Measurements from ENCODE around the gene XRCC5.
A peak's percentile ranks its signal among the peaks of the same experiment; 100 is the strongest.

XRCC5 gene

GRCh38 chr2:216082117-216082711 is 26.9 kb upstream of the XRCC5 start:
- Histone ChIP-seq H3K36me3 (ENCODE audit: insufficient read depth, low read length) (no peaks in the 10 kb centered on the region), H3K9ac (ENCODE audit: insufficient read length) (peak overlapping the region; percentile 77), H3K27ac (no peak overlapping the region), H3K9me3 (ENCODE audit: low read depth, low read length) (no peaks in the 10 kb centered on the region), H3K4me3 (peak overlapping the region; percentile 94)
- DNase-seq (ENCODE audit: low read depth, low spot score): no peak
- TF ChIP-seq POLR2AphosphoS5 (IDR thresholded peaks at IDR 0.05; ENCODE audit: borderline replicate concordance, low read depth, low read length) (no peak), EZH2 (IDR thresholded peaks at IDR 0.05) (no peak), FOXP2 (optimal IDR thresholded peaks at IDR 0.05; ENCODE audit: control extremely low read depth, extremely low read length, insufficient read depth) (no peak)

GRCh38 chr2:216082805-216083204 is 26.3 kb upstream of the XRCC5 start:
- Histone ChIP-seq H3K9ac (ENCODE audit: insufficient read length) (no peak overlapping the region), H3K4me3 (no peak overlapping the region), H3K27ac (no peak overlapping the region), H3K36me3 (ENCODE audit: insufficient read depth, low read length) (no peaks in the 10 kb centered on the region), H3K9me3 (ENCODE audit: low read depth, low read length) (no peaks in the 10 kb centered on the region)
- DNase-seq (ENCODE audit: low read depth, low spot score): no peak
- TF ChIP-seq EZH2 (IDR thresholded peaks at IDR 0.05): no peak

GRCh38 chr2:216083464-216084281 is 25.5 kb upstream of the XRCC5 start:
- Histone ChIP-seq H3K36me3 (ENCODE audit: insufficient read depth, low read length) (no peaks in the 10 kb centered on the region), H3K27ac (no peak overlapping the region), H3K9ac (ENCODE audit: insufficient read length) (no peak overlapping the region), H3K9me3 (ENCODE audit: low read depth, low read length) (no peaks in the 10 kb centered on the region), H3K4me3 (no peak overlapping the region)
- TF ChIP-seq POLR2AphosphoS5 (IDR thresholded peaks at IDR 0.05; ENCODE audit: borderline replicate concordance, low read depth, low read length) (no peak), FOXP2 (optimal IDR thresholded peaks at IDR 0.05; ENCODE audit: control extremely low read depth, extremely low read length, insufficient read depth) (no peak), EZH2 (IDR thresholded peaks at IDR 0.05) (no peak)
- DNase-seq (ENCODE audit: low read depth, low spot score): no peak

- TF ChIP-seq EZH2 (IDR thresholded peaks at IDR 0.05): no peak
- no peak for TF ChIP-seq FOXP2 (optimal IDR thresholded peaks at IDR 0.05; ENCODE audit: control extremely low read depth, extremely low read length, insufficient read depth)
- TF ChIP-seq POLR2AphosphoS5 (IDR thresholded peaks at IDR 0.05; ENCODE audit: borderline replicate concordance, low read depth, low read length): no peak
- DNase-seq (ENCODE audit: low read depth, low spot score): no peak
- no peak overlapping the region for H3K9ac ChIP-seq (ENCODE audit: insufficient read length)
- H3K9me3 ChIP-seq (ENCODE audit: low read depth, low read length): no peaks in the 10 kb centered on the region
- no peak overlapping the region for H3K4me3 ChIP-seq
- H3K27ac ChIP-seq: no peak overlapping the region
- no peaks in the 10 kb centered on the region for H3K36me3 ChIP-seq (ENCODE audit: insufficient read depth, low read length)
Observed at GRCh38 chr2:216084547-216084946, 24.6 kb upstream of the XRCC5 start.

- DNase-seq (ENCODE audit: low read depth, low spot score): no peak
- Histone ChIP-seq H3K9me3 (ENCODE audit: low read depth, low read length) (no peaks in the 10 kb centered on the region), H3K36me3 (ENCODE audit: insufficient read depth, low read length) (no peaks in the 10 kb centered on the region), H3K9ac (ENCODE audit: insufficient read length) (no peak overlapping the region), H3K4me3 (no peak overlapping the region), H3K27ac (no peak overlapping the region)
- TF ChIP-seq FOXP2 (optimal IDR thresholded peaks at IDR 0.05; ENCODE audit: control extremely low read depth, extremely low read length, insufficient read depth): no peak
- no peak for TF ChIP-seq POLR2AphosphoS5 (IDR thresholded peaks at IDR 0.05; ENCODE audit: borderline replicate concordance, low read depth, low read length)
- no peak for TF ChIP-seq EZH2 (IDR thresholded peaks at IDR 0.05)
Observed at GRCh38 chr2:216086207-216086893, 22.8 kb upstream of the XRCC5 start.

- DNase-seq (ENCODE audit: low read depth, low spot score): no peak
- Histone ChIP-seq H3K27ac (no peak overlapping the region), H3K36me3 (ENCODE audit: insufficient read depth, low read length) (no peaks in the 10 kb centered on the region)
Observed at GRCh38 chr2:216090369-216090786, 18.8 kb upstream of the XRCC5 start.

GRCh38 chr2:216092646-216093045 is 16.5 kb upstream of the XRCC5 start:
- no peak for TF ChIP-seq FOXP2 (optimal IDR thresholded peaks at IDR 0.05; ENCODE audit: control extremely low read depth, extremely low read length, insufficient read depth)
- TF ChIP-seq POLR2AphosphoS5 (IDR thresholded peaks at IDR 0.05; ENCODE audit: borderline replicate concordance, low read depth, low read length): no peak
- TF ChIP-seq EZH2 (IDR thresholded peaks at IDR 0.05): no peak
- H3K9ac ChIP-seq (ENCODE audit: insufficient read length): no peak overlapping the region
- no peaks in the 10 kb centered on the region for H3K9me3 ChIP-seq (ENCODE audit: low read depth, low read length)
- no peak for DNase-seq (ENCODE audit: low read depth, low spot score)
- H3K27ac ChIP-seq: no peak overlapping the region
- H3K36me3 ChIP-seq (ENCODE audit: insufficient read depth, low read length): no peaks in the 10 kb centered on the region
- H3K4me3 ChIP-seq: no peak overlapping the region

More at GRCh38 chr2:216090369-216090786, 18.8 kb upstream of the XRCC5 start:
- TF ChIP-seq POLR2AphosphoS5 (IDR thresholded peaks at IDR 0.05; ENCODE audit: borderline replicate concordance, low read depth, low read length): no peak
- TF ChIP-seq FOXP2 (optimal IDR thresholded peaks at IDR 0.05; ENCODE audit: control extremely low read depth, extremely low read length, insufficient read depth): no peak
- no peak for TF ChIP-seq EZH2 (IDR thresholded peaks at IDR 0.05)
- H3K9me3 ChIP-seq (ENCODE audit: low read depth, low read length): no peaks in the 10 kb centered on the region
- H3K4me3 ChIP-seq: no peak overlapping the region
- H3K9ac ChIP-seq (ENCODE audit: insufficient read length): no peak overlapping the region

- no peak for TF ChIP-seq POLR2AphosphoS5 (IDR thresholded peaks at IDR 0.05; ENCODE audit: borderline replicate concordance, low read depth, low read length)
- TF ChIP-seq FOXP2 (optimal IDR thresholded peaks at IDR 0.05; ENCODE audit: control extremely low read depth, extremely low read length, insufficient read depth): no peak
- no peak for TF ChIP-seq EZH2 (IDR thresholded peaks at IDR 0.05)
- Histone ChIP-seq H3K4me3 (no peak overlapping the region), H3K36me3 (ENCODE audit: insufficient read depth, low read length) (no peaks in the 10 kb centered on the region), H3K27ac (no peak overlapping the region), H3K9ac (ENCODE audit: insufficient read length) (no peak overlapping the region), H3K9me3 (ENCODE audit: low read depth, low read length) (no peaks in the 10 kb centered on the region)
- no peak for DNase-seq (ENCODE audit: low read depth, low spot score)
Observed at GRCh38 chr2:216094701-216095100, 14.4 kb upstream of the XRCC5 start.
